Suprapubic skin (tissue), 4 donors: ENCODE measurements around the gene BTBD2. TPM values are rescaled to one million over a fixed set of nuclear protein-coding genes. Genes with fewer than 3 reads are reported as not detected.

Experiments
- DNase-seq, 2 donors: peaks; one replicate each; pipeline ENCODE4 v3.0.0-alpha.2; 2019; ENCODE audit warnings: low spot score in 2 of 2
- H3K27ac ChIP-seq: fragments of 200-600 bp; sonication (generic); one replicate; pipeline ENCODE4 v1.5.1; 2019
- H3K27me3 ChIP-seq: fragments of 200-600 bp; sonication (generic); one replicate; pipeline ENCODE4 v1.5.1; 2019
- H3K36me3 ChIP-seq: fragments of 200-600 bp; sonication (generic); one replicate; pipeline ENCODE4 v1.5.1; 2019
- H3K4me1 ChIP-seq: fragments of 200-600 bp; sonication (generic); one replicate; pipeline ENCODE4 v1.5.1; 2019
- H3K4me3 ChIP-seq: fragments of 200-600 bp; sonication (generic); one replicate; pipeline ENCODE4 v1.5.1; 2019; ENCODE audit warnings: mild to moderate bottlenecking
- H3K9me3 ChIP-seq: fragments of 200-600 bp; sonication (generic); one replicate; pipeline ENCODE4 v1.5.1; 2019
- EP300 ChIP-seq: sonication (generic); formaldehyde crosslinking; IDR thresholded peaks from one replicate; pipeline ENCODE4 v1.6.1; 2017; ENCODE audit warnings: antibody characterized with exemption
- POLR2A ChIP-seq, 2 donors: fragments of 450-650 bp; IDR thresholded peaks; one replicate each; pipeline ENCODE4 v1.6.1; 2017; ENCODE audit warnings: antibody characterized with exemption in 2 of 2, mild to moderate bottlenecking in 2 of 2, moderate library complexity in 2 of 2
- POLR2AphosphoS5 ChIP-seq, 3 donors: sonication (generic); formaldehyde crosslinking; IDR thresholded peaks; one replicate each; pipeline ENCODE4 v1.6.1; 2017; ENCODE audit warnings: antibody characterized with exemption in 3 of 3
- WGBS: methylation state at CpG from one replicate; pipeline ENCODE4 v1.1.5; 2018; 5-methylcytosine and 5-hydroxymethylcytosine counted together
- total RNA-seq, 4 donors: library from RNA; depleted of rRNA; stranded (reverse); fragments of >200 nt; gene quantifications; one replicate each; pipeline ENCODE4 v1.1.0, GENCODE V29; 2016
- TF ChIP-seq, protein P1 (sequence below), 2 donors: fragments of 200-600 bp in 1 of 2; fragments of 450-650 bp in 1 of 2; sonication (generic) in 1 of 2; IDR thresholded peaks; one replicate each; pipeline ENCODE4 v1.5.1; 2016 to 2019; ENCODE audit warnings: antibody characterized with exemption in 2 of 2, mild to moderate bottlenecking in 1 of 2, moderate library complexity in 1 of 2

BTBD2 gene
- total RNA-seq, 4 donors from 2014 or later: 83.0 to 101 (median 90.3) TPM

DNA sequence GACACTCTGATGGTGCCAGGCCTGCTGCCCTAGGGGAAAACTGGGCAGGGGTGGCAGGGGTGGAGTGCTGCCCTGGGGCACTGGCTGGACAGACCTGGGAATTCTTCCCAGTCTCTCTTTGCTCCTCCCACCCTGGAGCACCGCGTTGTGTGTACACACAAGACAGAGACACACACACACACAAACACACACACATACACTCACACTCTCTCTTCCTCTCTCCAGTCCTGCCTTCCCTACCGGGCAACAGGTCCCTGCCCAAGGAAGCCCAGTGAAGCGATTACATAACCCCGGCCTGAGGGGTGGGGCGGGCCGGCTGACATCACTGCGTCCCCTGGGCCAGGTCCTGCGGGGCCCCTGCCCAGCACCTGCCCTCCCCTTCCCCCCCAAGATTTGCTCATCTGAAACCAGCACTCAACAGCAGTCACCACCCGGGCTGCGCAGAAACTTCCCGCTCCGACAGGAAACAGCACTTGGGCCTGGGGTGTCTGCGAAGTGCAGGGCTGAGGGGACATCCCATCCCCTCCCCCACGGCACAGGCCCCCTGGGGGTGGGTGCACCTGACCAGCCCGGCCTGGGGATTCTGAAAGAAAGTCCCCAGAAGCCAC is 34.3 kb upstream of the BTBD2 start:
- Histone ChIP-seq H3K27ac (peak overlapping the region; percentile 93), H3K4me1 (peaks cover 85% of the 10 kb centered on the region), H3K36me3 (peaks cover 24% of the 10 kb centered on the region), H3K4me3 (peak overlapping the region; percentile 85), H3K27me3 (no peaks in the 10 kb centered on the region), H3K9me3 (no peaks in the 10 kb centered on the region)
- TF ChIP-seq POLR2A (IDR thresholded peaks at IDR 0.05) (peak in 1 of 2 donors; percentile 59), EP300 (no peak), POLR2AphosphoS5 (IDR thresholded peaks at IDR 0.05) (peak in 2 of 3 donors; percentile 31 to 45)
- TF ChIP-seq, protein P1, sequence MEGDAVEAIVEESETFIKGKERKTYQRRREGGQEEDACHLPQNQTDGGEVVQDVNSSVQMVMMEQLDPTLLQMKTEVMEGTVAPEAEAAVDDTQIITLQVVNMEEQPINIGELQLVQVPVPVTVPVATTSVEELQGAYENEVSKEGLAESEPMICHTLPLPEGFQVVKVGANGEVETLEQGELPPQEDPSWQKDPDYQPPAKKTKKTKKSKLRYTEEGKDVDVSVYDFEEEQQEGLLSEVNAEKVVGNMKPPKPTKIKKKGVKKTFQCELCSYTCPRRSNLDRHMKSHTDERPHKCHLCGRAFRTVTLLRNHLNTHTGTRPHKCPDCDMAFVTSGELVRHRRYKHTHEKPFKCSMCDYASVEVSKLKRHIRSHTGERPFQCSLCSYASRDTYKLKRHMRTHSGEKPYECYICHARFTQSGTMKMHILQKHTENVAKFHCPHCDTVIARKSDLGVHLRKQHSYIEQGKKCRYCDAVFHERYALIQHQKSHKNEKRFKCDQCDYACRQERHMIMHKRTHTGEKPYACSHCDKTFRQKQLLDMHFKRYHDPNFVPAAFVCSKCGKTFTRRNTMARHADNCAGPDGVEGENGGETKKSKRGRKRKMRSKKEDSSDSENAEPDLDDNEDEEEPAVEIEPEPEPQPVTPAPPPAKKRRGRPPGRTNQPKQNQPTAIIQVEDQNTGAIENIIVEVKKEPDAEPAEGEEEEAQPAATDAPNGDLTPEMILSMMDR (IDR thresholded peaks at IDR 0.05): no peak
- WGBS: 2% methylated on average over 9 of the region's 16 CpGs
- DNase-seq: peak; percentile 88 to 90

DNA sequence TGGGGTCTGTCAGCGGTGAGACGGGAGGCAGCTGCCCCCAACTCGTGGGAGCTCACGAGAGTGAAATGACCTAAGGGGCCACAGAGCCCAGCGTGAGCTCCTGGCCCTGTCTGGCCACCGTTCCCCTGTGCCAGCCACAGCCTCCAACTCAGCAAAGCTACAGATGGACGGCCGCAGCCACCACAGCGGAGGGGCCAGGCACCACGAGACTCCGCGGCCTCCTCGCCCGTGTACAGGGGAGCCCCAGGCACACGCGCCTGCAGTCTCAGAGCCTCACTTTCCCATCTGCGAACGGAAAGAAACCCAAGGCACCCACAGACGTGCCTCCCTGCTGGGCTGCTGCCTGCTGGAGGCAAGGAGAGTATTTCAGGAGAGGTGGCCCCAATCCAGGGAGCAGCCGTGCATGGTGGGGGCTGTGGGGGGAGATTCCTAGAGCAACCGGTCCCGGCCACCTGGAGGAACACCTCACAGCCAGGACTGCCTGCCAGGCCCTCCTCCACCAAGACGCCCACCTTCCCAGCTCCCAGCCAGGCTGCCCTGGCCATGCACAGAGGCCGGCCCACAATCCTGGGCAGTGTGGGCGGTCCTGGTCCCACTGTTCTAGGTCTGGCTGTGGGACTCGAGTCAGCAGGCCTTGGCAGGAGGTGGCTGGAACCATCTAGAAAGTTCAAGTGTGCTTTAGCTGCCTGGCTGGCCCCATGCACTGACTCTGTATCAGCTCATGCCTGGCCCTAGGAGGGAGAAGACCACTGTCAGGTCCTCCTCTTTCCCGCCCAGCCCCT is 33.6 kb upstream of the BTBD2 start:
- TF ChIP-seq POLR2A (IDR thresholded peaks at IDR 0.05): no peak
- TF ChIP-seq EP300: no peak
- TF ChIP-seq POLR2AphosphoS5 (IDR thresholded peaks at IDR 0.05): no peak
- TF ChIP-seq, protein P1 (IDR thresholded peaks at IDR 0.05): no peak
- peak; percentile 71 to 78 for DNase-seq
- Histone ChIP-seq H3K4me3 (peak overlapping the region; percentile 85), H3K27ac (peak overlapping the region; percentile 93), H3K36me3 (peaks cover 28% of the 10 kb centered on the region), H3K27me3 (no peaks in the 10 kb centered on the region), H3K4me1 (peaks cover 85% of the 10 kb centered on the region), H3K9me3 (no peaks in the 10 kb centered on the region)
- WGBS: 34% methylated on average over 16 of the region's 27 CpGs

DNA sequence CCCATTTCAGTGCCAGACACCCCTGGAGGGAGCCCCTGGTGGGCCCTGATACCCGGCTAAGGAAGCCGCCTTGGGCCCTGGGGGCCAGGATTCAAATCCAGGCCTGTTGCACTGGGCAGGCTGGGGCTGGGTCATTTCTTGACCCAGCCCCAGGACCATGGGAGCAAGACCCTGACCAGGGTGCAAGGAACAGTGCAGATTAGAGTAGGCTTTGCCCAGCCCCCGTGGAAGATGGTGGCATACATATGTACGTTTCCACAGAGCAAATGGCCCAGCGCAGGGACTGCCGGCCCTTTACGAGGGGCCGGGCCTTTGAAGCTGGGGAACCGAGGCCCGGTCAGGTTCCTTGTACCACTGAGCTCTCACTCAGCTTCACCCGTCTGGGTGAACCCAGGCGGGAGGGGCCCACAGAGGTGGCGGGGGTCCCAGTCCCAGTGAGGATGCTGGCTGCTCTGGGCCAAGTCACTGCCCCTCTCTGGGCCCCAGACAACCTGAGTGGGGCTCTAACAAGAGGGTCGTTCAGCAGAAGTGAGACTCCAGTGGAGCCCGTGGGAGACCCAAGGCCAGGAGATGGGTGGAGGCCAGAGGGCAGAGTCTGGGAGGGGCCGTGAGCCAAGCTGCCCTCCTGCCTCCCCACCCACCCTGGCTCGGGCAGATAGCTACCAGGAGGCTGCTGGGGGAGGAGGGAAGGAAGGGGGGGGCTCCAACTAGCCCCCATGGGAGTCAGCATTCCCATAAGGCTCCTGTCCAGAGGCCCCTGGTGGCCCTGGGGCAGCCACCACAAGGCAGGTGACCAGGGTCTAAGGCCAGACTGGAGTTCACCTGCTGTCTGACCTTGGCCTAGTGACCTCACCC is 32.8 kb upstream of the BTBD2 start:
- no peak for TF ChIP-seq EP300
- TF ChIP-seq POLR2AphosphoS5 (IDR thresholded peaks at IDR 0.05): no peak
- no peak for TF ChIP-seq POLR2A (IDR thresholded peaks at IDR 0.05)
- TF ChIP-seq, protein P1 (IDR thresholded peaks at IDR 0.05): no peak
- 20% methylated on average over 4 of the region's 17 CpGs for WGBS
- H3K4me3 ChIP-seq: peak overlapping the region; percentile 85
- H3K36me3 ChIP-seq: peaks cover 31% of the 10 kb centered on the region
- no peaks in the 10 kb centered on the region for H3K9me3 ChIP-seq
- peaks cover 86% of the 10 kb centered on the region for H3K4me1 ChIP-seq
- peak; percentile 64 to 69 for DNase-seq
- H3K27ac ChIP-seq: peak overlapping the region; percentile 93
- H3K27me3 ChIP-seq: no peaks in the 10 kb centered on the region

DNA sequence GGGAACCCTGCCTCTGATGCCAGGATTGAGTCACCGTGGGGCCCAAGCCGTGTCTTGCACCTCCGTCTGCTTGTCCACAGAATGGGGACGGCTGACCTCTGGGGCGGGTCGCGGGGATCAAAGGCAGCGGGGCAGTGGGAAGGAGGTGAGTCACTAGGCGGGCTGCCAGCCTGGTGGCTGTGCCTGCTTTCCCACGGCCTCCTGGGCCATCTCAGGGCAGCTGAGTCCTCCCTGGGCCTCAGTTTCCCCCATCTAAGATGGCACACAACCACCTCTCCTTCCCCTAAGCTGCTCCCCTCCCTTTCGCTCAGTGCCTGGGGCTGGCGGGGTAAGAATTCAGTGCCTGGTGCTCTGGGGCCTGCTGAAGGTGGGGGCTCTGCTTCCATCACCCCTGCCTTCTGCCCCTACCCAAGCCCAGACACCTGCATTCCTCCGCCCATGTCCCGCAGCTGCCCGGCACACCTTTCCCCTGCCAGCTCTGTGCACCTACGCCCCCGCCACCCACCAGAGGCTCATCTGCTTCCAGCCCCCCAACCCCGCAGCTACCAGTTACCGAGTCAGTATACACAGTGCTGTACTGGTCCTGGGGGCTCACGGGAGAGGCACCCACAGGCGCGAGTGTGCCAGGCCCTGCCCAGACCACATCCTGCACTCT is 32.1 kb upstream of the BTBD2 start:
- Histone ChIP-seq H3K9me3 (no peaks in the 10 kb centered on the region), H3K4me3 (peak overlapping the region; percentile 85), H3K27me3 (no peaks in the 10 kb centered on the region), H3K36me3 (peaks cover 39% of the 10 kb centered on the region), H3K27ac (peak overlapping the region; percentile 93), H3K4me1 (peaks cover 86% of the 10 kb centered on the region)
- TF ChIP-seq POLR2AphosphoS5 (IDR thresholded peaks at IDR 0.05): no peak
- WGBS: 49% methylated on average over 16 of the region's 22 CpGs
- peak; percentile 72 to 81 for DNase-seq

DNA sequence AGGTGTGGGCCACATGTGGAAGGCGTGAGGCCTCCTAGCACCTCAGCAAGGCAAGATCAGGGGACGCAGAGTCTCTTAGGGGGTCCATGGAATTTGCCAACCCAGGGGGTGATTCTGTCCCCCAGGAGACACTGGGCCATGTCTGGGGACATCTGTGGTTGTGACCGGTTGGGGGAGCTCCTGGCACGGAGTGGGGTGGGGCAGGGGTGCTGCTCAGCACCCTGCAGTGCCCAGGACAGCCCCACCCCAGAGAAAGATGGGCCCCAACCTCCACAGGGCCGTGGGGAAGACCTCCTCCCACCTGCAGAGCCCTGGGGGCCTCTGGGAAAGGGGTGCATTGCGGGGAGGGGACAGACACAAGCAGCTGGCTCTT is 31.5 kb upstream of the BTBD2 start:
- no peak for TF ChIP-seq POLR2AphosphoS5 (IDR thresholded peaks at IDR 0.05)
- TF ChIP-seq, protein P1 (IDR thresholded peaks at IDR 0.05): no peak
- no peak for TF ChIP-seq EP300
- no peak for TF ChIP-seq POLR2A (IDR thresholded peaks at IDR 0.05)
- Histone ChIP-seq H3K27ac (peak overlapping the region; percentile 93), H3K4me3 (peak overlapping the region; percentile 85), H3K4me1 (peaks cover 86% of the 10 kb centered on the region), H3K9me3 (no peaks in the 10 kb centered on the region), H3K27me3 (no peaks in the 10 kb centered on the region), H3K36me3 (peaks cover 39% of the 10 kb centered on the region)
- no peak for DNase-seq
- WGBS: 65% methylated on average over 4 of the region's 6 CpGs
